Measurements from ENCODE around the gene CCN5. TPM values are rescaled to one million over a fixed set of nuclear protein-coding genes. Genes with fewer than 3 reads are reported as not detected.

CCN5 gene
- total RNA-seq, 1 donor: 520 TPM

DNA sequence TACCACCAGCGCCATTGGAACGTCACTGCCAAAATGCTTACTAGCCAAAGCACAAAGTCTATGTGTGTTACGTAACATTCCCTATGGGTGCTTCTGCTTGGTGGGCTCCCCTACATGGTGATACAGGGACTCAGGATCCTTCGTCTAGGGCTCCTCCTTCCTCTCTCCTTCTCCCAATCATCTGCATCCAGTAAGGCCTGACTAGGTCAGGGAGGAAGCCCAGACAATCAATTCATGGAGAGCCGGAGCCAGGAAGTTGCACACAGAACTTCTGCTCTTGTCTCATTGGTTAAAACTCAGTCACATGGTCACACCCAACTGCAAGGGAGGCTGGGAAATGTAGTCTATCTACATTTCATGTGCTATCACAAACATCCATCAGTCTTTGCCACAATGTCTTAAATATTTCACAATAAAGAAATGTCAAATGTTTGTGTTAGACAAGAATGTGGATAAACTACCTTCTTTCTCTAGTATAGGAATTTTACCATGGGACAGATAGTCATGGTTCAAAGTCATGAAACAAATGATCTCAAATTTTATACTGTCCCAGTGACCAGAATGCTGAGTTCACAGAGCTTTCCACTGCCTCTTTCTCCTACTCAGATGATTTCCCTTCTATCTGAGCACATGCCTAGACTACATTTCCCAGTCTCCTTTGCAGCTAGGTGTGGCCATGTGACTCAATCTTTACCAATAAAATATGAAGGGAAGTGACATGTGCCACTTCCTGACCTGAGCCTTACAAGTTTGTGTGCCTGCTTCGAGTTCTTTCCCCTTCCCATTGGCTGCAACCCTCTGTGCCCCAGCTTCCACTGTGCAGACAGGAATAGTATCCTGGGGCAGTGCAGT is 21.2 kb downstream of the CCN5 start:
- Histone ChIP-seq H3K4me2 (ENCODE audit: insufficient read depth, low read length) (peak overlapping the region; percentile 8), H3K4me3 (ENCODE audit: insufficient read depth, low read length) (no peak overlapping the region), H3K27me3 (ENCODE audit: insufficient read depth, low read length) (no peaks in the 10 kb centered on the region), H3K36me3 (ENCODE audit: insufficient read depth, low read length) (no peaks in the 10 kb centered on the region), H2AFZ (ENCODE audit: low read length) (peak overlapping the region; percentile 55), H3K4me1 (ENCODE audit: insufficient read depth, low read length) (peaks cover 34% of the 10 kb centered on the region), H3K9me3 (ENCODE audit: low read depth, low read length) (no peaks in the 10 kb centered on the region), H3K27ac (ENCODE audit: low read depth, low read length) (peak overlapping the region; percentile 89), H3K79me2 (ENCODE audit: insufficient read depth, low read length) (no peaks in the 10 kb centered on the region), H4K20me1 (ENCODE audit: insufficient read depth, low read length) (no peaks in the 10 kb centered on the region)
- TF ChIP-seq, protein P1, sequence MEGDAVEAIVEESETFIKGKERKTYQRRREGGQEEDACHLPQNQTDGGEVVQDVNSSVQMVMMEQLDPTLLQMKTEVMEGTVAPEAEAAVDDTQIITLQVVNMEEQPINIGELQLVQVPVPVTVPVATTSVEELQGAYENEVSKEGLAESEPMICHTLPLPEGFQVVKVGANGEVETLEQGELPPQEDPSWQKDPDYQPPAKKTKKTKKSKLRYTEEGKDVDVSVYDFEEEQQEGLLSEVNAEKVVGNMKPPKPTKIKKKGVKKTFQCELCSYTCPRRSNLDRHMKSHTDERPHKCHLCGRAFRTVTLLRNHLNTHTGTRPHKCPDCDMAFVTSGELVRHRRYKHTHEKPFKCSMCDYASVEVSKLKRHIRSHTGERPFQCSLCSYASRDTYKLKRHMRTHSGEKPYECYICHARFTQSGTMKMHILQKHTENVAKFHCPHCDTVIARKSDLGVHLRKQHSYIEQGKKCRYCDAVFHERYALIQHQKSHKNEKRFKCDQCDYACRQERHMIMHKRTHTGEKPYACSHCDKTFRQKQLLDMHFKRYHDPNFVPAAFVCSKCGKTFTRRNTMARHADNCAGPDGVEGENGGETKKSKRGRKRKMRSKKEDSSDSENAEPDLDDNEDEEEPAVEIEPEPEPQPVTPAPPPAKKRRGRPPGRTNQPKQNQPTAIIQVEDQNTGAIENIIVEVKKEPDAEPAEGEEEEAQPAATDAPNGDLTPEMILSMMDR (IDR thresholded peaks at IDR 0.05; ENCODE audit: extremely low read depth, low read depth, low read length): no peak
- DNase-seq (ENCODE audit: insufficient read length, low spot score, missing footprints): peak; percentile 86

DNA sequence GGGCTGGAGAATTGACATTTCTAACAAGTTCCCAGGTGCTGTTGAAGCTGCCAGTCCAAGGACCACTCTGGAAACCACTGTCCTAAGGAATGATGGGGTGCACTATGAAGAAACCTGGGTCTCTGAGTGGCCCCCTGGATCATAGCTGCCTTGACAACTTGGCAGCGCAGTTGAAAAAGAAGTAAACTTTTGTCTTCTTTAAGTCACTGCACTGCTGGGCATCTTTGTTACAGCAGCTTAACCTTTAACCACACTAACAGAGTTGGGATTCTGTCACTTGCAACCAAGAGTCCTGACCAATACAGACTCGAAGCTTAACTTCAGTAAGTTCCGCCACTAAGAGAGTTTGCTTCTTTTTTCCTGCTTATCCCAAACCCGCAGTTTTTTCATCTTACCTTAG is 21.9 kb downstream of the CCN5 start:
- Histone ChIP-seq H3K4me1 (ENCODE audit: insufficient read depth, low read length) (peaks cover 32% of the 10 kb centered on the region), H3K27me3 (ENCODE audit: insufficient read depth, low read length) (peaks cover 1% of the 10 kb centered on the region), H3K27ac (ENCODE audit: low read depth, low read length) (no peak overlapping the region), H3K79me2 (ENCODE audit: insufficient read depth, low read length) (no peaks in the 10 kb centered on the region), H3K9me3 (ENCODE audit: low read depth, low read length) (no peaks in the 10 kb centered on the region), H4K20me1 (ENCODE audit: insufficient read depth, low read length) (no peaks in the 10 kb centered on the region), H2AFZ (ENCODE audit: low read length) (no peak overlapping the region), H3K36me3 (ENCODE audit: insufficient read depth, low read length) (no peaks in the 10 kb centered on the region), H3K4me2 (ENCODE audit: insufficient read depth, low read length) (no peak overlapping the region), H3K4me3 (ENCODE audit: insufficient read depth, low read length) (no peak overlapping the region)
- no peak for DNase-seq (ENCODE audit: insufficient read length, low spot score, missing footprints)
- TF ChIP-seq, protein P1 (IDR thresholded peaks at IDR 0.05; ENCODE audit: extremely low read depth, low read depth, low read length): no peak

DNA sequence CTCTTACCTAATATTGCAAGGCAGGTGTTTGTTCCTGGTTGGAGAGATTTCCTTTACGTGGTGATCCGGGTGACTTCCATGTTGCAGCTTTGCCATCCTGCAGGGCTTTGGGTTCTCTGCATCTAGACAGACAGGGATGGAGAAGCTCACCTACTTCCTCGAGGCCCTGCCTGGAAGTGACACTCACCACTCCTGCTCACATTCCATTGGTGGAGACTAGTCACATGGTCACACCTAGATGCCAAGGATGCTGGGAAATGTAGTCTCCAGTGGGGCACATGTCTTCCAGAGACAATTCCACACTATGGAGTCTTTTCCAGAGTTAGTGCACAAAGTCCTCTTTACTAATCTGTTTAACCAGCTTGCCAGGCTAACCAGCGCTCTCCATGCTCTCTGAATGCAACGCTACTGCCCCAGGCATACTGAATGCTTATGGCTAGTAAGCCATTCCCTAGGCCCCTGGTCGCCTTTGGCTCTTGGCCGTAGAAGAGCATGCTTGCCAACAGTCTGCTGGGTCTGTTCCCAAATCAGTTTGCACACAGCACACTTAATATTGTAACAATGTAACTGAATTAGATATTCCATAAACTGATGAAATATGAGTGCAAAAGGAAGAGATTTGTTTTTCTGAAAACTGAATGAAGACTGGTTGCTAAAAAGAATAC is 23.8 kb downstream of the CCN5 start:
- peak; percentile 95 for DNase-seq (ENCODE audit: insufficient read length, low spot score, missing footprints)

More for the DNA sequence above, 23.8 kb downstream of the CCN5 start:
- H3K27ac ChIP-seq (ENCODE audit: low read depth, low read length): no peak overlapping the region
- no peaks in the 10 kb centered on the region for H3K79me2 ChIP-seq (ENCODE audit: insufficient read depth, low read length)
- H3K36me3 ChIP-seq (ENCODE audit: insufficient read depth, low read length): no peaks in the 10 kb centered on the region
- H2AFZ ChIP-seq (ENCODE audit: low read length): no peak overlapping the region
- no peaks in the 10 kb centered on the region for H4K20me1 ChIP-seq (ENCODE audit: insufficient read depth, low read length)
- TF ChIP-seq, protein P1 (IDR thresholded peaks at IDR 0.05; ENCODE audit: extremely low read depth, low read depth, low read length): no peak
- H3K27me3 ChIP-seq (ENCODE audit: insufficient read depth, low read length): peaks cover 3% of the 10 kb centered on the region
- H3K4me1 ChIP-seq (ENCODE audit: insufficient read depth, low read length): peaks cover 17% of the 10 kb centered on the region
- no peak overlapping the region for H3K4me2 ChIP-seq (ENCODE audit: insufficient read depth, low read length)
- H3K4me3 ChIP-seq (ENCODE audit: insufficient read depth, low read length): no peak overlapping the region
- H3K9me3 ChIP-seq (ENCODE audit: low read depth, low read length): no peaks in the 10 kb centered on the region
